ENCODE results near the gene PDE7B. TPM values are rescaled to one million over a fixed set of nuclear protein-coding genes. Genes with fewer than 3 reads are reported as not detected.

PDE7B gene
- total and polyA plus RNA-seq, 7 donors, result 1.9 to 4.6 (median 2.7) TPM

DNA sequence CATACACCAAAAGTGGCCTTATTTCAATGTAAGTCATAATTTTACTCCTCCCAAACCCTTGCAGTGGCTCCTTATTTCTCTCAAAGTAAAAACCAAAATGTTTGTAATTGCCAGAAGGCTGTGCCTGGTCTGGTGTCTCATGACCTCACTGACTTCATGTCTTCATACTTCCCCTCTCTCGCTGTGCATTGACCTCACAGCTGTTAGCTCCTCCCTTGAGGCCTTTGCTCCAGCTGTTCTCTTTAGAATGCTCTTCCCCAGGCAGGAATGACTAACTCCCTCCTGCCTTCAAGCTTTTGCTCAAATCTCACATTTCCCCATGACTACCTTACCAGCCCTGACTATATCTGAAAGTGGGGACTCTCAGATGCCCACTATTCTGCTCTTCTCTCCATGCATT is 315.3 kb downstream of the PDE7B start:
- no peak for TF ChIP-seq CTCF (IDR thresholded peaks at IDR 0.05)
- peaks cover 3 to 19% of the 10 kb centered on the region in 2 donors for H3K36me3 ChIP-seq (ENCODE audit: insufficient read depth in 1 of 2, low read depth in 1 of 2)
- H3K27ac ChIP-seq, result no peak overlapping the region
- ATAC-seq (no peak), DNase-seq (no peak)
- H3K4me1 ChIP-seq, result no peaks in the 10 kb centered on the region
- no peaks in the 10 kb centered on the region for H3K27me3 ChIP-seq (ENCODE audit: insufficient read depth in 3 of 3, low read length in 2 of 3)
- H3K4me3 ChIP-seq, result no peak overlapping the region
- H3K9me3 ChIP-seq, result no peaks in the 10 kb centered on the region
- intact Hi-C loops (cut with DNase I), result no loop called here
- 73 to 81% (median 75%) methylated on average over 1 of the region's 1 CpG for WGBS, 3 donors

- ATAC-seq, result no peak
- peaks cover 5 to 23% of the 10 kb centered on the region in 2 donors for H3K36me3 ChIP-seq (ENCODE audit: insufficient read depth in 1 of 2, low read depth in 1 of 2)
These were observed 318.1 kb downstream of the PDE7B start for GRCh38 chr6:136169394-136170148.

DNA sequence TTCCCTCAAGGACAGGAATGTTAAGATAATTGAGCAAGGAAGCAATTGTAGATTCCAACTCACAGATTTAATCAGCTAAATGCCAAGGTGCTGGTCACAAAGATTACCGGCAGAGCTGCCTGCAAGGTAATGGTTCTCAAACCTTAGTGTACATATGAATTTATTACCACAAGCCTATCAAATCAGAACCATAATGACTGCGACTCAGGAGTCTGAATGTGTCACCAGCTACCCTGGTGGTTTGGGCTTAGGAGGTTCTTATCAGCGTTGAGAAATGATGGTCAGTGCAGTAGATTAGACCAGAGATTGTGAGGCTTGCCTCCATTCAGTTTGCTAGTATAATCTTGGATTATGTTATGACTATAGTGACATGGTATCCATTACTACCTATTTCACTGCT is 319.7 kb downstream of the PDE7B start:
- Histone ChIP-seq H3K9me3 (no peaks in the 10 kb centered on the region), H3K36me3 (ENCODE audit: insufficient read depth in 1 of 2, low read depth in 1 of 2) (peaks cover 5 to 19% of the 10 kb centered on the region in 2 donors), H3K27me3 (ENCODE audit: insufficient read depth in 3 of 3, low read length in 2 of 3) (no peaks in the 10 kb centered on the region), H3K4me3 (no peak overlapping the region), H3K27ac (no peak overlapping the region), H3K4me1 (no peaks in the 10 kb centered on the region)
- no peak for TF ChIP-seq CTCF (IDR thresholded peaks at IDR 0.05)
- intact Hi-C loops (cut with DNase I), result no loop called here
- DNase-seq (no peak), ATAC-seq (no peak)
- 95 to 99% (median 98%) methylated on average over 3 of the region's 3 CpGs for WGBS, 3 donors

More at GRCh38 chr6:136169394-136170148, 318.1 kb downstream of the PDE7B start:
- H3K27ac ChIP-seq, result no peak overlapping the region
- no peak overlapping the region for H3K4me3 ChIP-seq
- no peaks in the 10 kb centered on the region for H3K4me1 ChIP-seq
- H3K9me3 ChIP-seq, result no peaks in the 10 kb centered on the region
- no peak for DNase-seq
- 70 to 85% (median 77%) methylated on average over 2 of the region's 2 CpGs for WGBS, 3 donors
- intact Hi-C loops (cut with DNase I), result no loop called here
- TF ChIP-seq CTCF (IDR thresholded peaks at IDR 0.05), result no peak
- H3K27me3 ChIP-seq (ENCODE audit: insufficient read depth in 3 of 3, low read length in 2 of 3), result no peaks in the 10 kb centered on the region

DNA sequence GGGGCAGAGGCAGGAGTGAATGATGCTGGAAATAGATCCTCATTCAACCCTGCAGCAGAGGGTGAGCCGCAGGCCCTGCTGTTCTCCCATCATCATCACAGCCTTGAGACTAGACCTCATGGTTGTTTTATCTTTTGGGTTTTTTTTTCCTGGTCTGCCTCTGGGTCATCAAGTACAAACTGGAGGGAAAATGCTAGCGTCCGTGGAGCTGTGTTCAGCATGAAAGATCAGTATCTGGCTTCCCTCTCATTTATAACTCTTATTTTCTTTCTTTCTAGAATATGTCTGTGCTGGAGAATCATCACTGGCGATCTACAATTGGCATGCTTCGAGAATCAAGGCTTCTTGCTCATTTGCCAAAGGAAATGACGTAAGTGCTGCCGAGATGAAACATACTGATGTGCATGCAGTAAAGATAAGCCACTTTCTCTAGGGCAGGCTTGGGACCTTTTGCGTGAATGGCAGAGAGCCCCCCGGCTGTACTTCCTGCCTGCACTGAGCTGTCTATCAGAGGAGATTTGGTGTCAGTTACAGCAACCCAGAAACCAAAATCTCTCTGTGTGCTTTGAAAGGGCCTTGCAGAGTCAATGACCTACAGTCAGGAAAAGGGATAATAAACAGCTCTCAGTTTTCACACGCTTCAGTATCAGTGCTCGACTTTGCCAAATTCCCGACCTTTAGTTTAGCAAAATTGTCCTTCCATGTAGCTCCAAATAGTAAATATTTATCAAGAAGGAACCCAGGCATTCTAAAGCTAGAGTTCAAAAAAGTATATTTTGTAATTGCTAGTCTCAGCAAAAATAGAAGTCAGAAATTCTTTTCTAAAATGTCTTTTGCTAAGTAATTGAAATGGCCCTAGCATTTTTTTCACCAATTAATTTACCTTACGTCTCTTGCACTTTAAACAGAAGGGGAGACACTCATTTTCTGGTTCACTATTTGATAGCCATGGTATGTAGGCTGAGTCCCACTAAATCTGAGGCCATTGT is 322.3 kb downstream of the PDE7B start:
- WGBS, 3 donors, result 33 to 53% (median 33%) methylated on average over 13 of the region's 13 CpGs
- Histone ChIP-seq H3K27ac (no peak overlapping the region), H3K4me1 (no peaks in the 10 kb centered on the region), H3K9me3 (no peaks in the 10 kb centered on the region), H3K36me3 (ENCODE audit: insufficient read depth in 1 of 2, low read depth in 1 of 2) (peaks cover 2 to 17% of the 10 kb centered on the region in 2 donors), H3K27me3 (ENCODE audit: insufficient read depth in 3 of 3, low read length in 2 of 3) (no peaks in the 10 kb centered on the region), H3K4me3 (no peak overlapping the region)
- DNase-seq, result no peak
- ATAC-seq, result no peak
- intact Hi-C loops (cut with DNase I), result no loop called here
- TF ChIP-seq CTCF (IDR thresholded peaks at IDR 0.05), result no peak

All from psoas muscle (tissue), 8 donors.